Tibial nerve (tissue), 4 donors: ENCODE results near the gene RAN. TPM values are rescaled to one million over a fixed set of nuclear protein-coding genes. Genes with fewer than 3 reads are reported as not detected.
"Not testable (repeated sequence)": the region's sequence is repeated elsewhere in the genome, so short reads cannot be mapped to it uniquely, and the experiment has no call there.

ENCODE experiments used
- DNase-seq, 2 donors: peaks; one replicate each; pipeline ENCODE4 v3.0.0-alpha.2; 2019; ENCODE audit warnings: low spot score in 2 of 2
- H3K27ac ChIP-seq, 4 donors: fragments of 200-600 bp; sonication (generic) in 3 of 4; one replicate each; pipeline ENCODE4 v1.5.1; 2017 to 2019; ENCODE audit warnings: mild to moderate bottlenecking in 1 of 4
- H3K27me3 ChIP-seq, 2 donors: fragments of 200-600 bp; sonication (generic) in 1 of 2; one replicate each; pipeline versions ENCODE4 v1.5.1 to v1.6.0; 2017 to 2019
- H3K36me3 ChIP-seq, 3 donors: fragments of 200-600 bp; sonication (generic); one replicate each; pipeline ENCODE4 v1.5.1; 2018 to 2019
- H3K4me1 ChIP-seq, 4 donors: fragments of 200-600 bp; sonication (generic) in 3 of 4; one replicate each; pipeline ENCODE4 v1.5.1; 2017 to 2019
- H3K4me3 ChIP-seq, 4 donors: fragments of 200-600 bp; sonication (generic) in 3 of 4; one replicate each; pipeline ENCODE4 v1.5.1; 2017 to 2019; ENCODE audit warnings: mild to moderate bottlenecking in 1 of 4, moderate library complexity in 1 of 4
- H3K9me3 ChIP-seq, 4 donors: fragments of 200-600 bp; sonication (generic) in 3 of 4; one replicate each; pipeline ENCODE4 v1.5.1; 2017 to 2019
- CTCF ChIP-seq, 5 experiments: fragments of 200-600 bp in 3 of 5; fragments of 450-650 bp in 2 of 5; sonication (generic) in 3 of 5; IDR thresholded peaks; one replicate each; pipeline ENCODE4 v1.5.1; 2016 to 2019; ENCODE audit warnings: antibody characterized with exemption in 5 of 5, mild to moderate bottlenecking in 3 of 5, moderate library complexity in 2 of 5
- EP300 ChIP-seq, 2 donors: sonication (generic); formaldehyde crosslinking; IDR thresholded peaks; one replicate each; pipeline ENCODE4 v1.6.1; 2017; ENCODE audit warnings: antibody characterized with exemption in 2 of 2, mild to moderate bottlenecking in 1 of 2
- POLR2A ChIP-seq, 2 donors: fragments of 450-650 bp; IDR thresholded peaks; one replicate each; pipeline ENCODE4 v1.6.1; 2017; ENCODE audit warnings: antibody characterized with exemption in 2 of 2, mild to moderate bottlenecking in 2 of 2, moderate library complexity in 2 of 2
- WGBS, 2 donors: methylation state at CpG; one replicate each; pipeline ENCODE4 v1.1.5; 2018; 5-methylcytosine and 5-hydroxymethylcytosine counted together
- total RNA-seq, 4 donors: library from RNA; depleted of rRNA; stranded (reverse); fragments of >200 nt; gene quantifications; one replicate each; pipeline ENCODE4 v1.1.0, GENCODE V29; 2016

Gene RAN
- total RNA-seq, 4 donors from 2014 or later, result 105 to 155 (median 124) TPM

- no peak for DNase-seq
- Histone ChIP-seq H3K4me3 (no peak overlapping the region), H3K36me3 (peaks cover 0 to 52% (median 22%) of the 10 kb centered on the region in 3 donors), H3K9me3 (no peaks in the 10 kb centered on the region), H3K4me1 (peaks cover 0 to 44% (median 18%) of the 10 kb centered on the region in 4 donors), H3K27ac (peak overlapping the region in 3 of 4 donors; percentile 21 to 97 (median 58)), H3K27me3 (no peaks in the 10 kb centered on the region)
- TF ChIP-seq EP300 (IDR thresholded peaks at IDR 0.05) (no peak), POLR2A (IDR thresholded peaks at IDR 0.05) (no peak)
- WGBS, 2 donors, result 92% methylated on average over 10 of the region's 10 CpGs
Observed at GRCh38 chr12:130874696-130875095, 2.8 kb downstream of the RAN start.

- Histone ChIP-seq H3K9me3 (no peaks in the 10 kb centered on the region), H3K4me3 (no peak overlapping the region), H3K27ac (peak overlapping the region in 3 of 4 donors; percentile 21 to 97 (median 58)), H3K36me3 (peaks cover 0 to 52% (median 22%) of the 10 kb centered on the region in 3 donors), H3K4me1 (peaks cover 0 to 44% (median 18%) of the 10 kb centered on the region in 4 donors), H3K27me3 (no peaks in the 10 kb centered on the region)
- TF ChIP-seq POLR2A (IDR thresholded peaks at IDR 0.05) (no peak), EP300 (IDR thresholded peaks at IDR 0.05) (no peak), CTCF (IDR thresholded peaks at IDR 0.05) (no peak)
- WGBS, 2 donors, result 87% methylated on average over 5 of the region's 5 CpGs
- no peak for DNase-seq
Observed at GRCh38 chr12:130875193-130875592, 3.3 kb downstream of the RAN start.

- 71 to 74% methylated on average over 11 of the region's 11 CpGs for WGBS, 2 donors
- H3K27ac ChIP-seq, result peak overlapping the region in 3 of 4 donors; percentile 21 to 97 (median 58)
- DNase-seq, H3K27me3 ChIP-seq, H3K4me3 ChIP-seq, H3K9me3 ChIP-seq: not testable (repeated sequence)
- H3K36me3 ChIP-seq, result peaks cover 0 to 52% (median 22%) of the 10 kb centered on the region in 3 donors
- H3K4me1 ChIP-seq, result peaks cover 0 to 39% (median 18%) of the 10 kb centered on the region in 4 donors
- TF ChIP-seq EP300 (IDR thresholded peaks at IDR 0.05), result peak in 1 of 2 donors; percentile 65
Observed at GRCh38 chr12:130875708-130876107, 3.8 kb downstream of the RAN start.

GRCh38 chr12:130876297-130876696 lies 4.4 kb downstream of the RAN start:
- H3K27me3 ChIP-seq, result no peaks in the 10 kb centered on the region
- H3K27ac ChIP-seq, result peak overlapping the region in 3 of 4 donors; percentile 29 to 97 (median 30)
- no peak for DNase-seq
- peaks cover 0 to 52% (median 22%) of the 10 kb centered on the region in 3 donors for H3K36me3 ChIP-seq
- TF ChIP-seq CTCF (IDR thresholded peaks at IDR 0.05) (no peak), EP300 (IDR thresholded peaks at IDR 0.05) (no peak), POLR2A (IDR thresholded peaks at IDR 0.05) (no peak)
- no peak overlapping the region for H3K4me3 ChIP-seq
- H3K9me3 ChIP-seq, result no peaks in the 10 kb centered on the region
- peaks cover 0 to 33% (median 17%) of the 10 kb centered on the region in 4 donors for H3K4me1 ChIP-seq

GRCh38 chr12:130876758-130877157 lies 4.9 kb downstream of the RAN start:
- H3K9me3 ChIP-seq, result no peaks in the 10 kb centered on the region
- no peaks in the 10 kb centered on the region for H3K27me3 ChIP-seq
- no peak for TF ChIP-seq EP300 (IDR thresholded peaks at IDR 0.05)
- no peak for TF ChIP-seq CTCF (IDR thresholded peaks at IDR 0.05)
- TF ChIP-seq POLR2A (IDR thresholded peaks at IDR 0.05), result no peak
- H3K27ac ChIP-seq, result peak overlapping the region in 1 of 4 donors; percentile 97
- no peak overlapping the region for H3K4me3 ChIP-seq
- peaks cover 0 to 52% (median 22%) of the 10 kb centered on the region in 3 donors for H3K36me3 ChIP-seq
- peaks cover 0 to 31% (median 16%) of the 10 kb centered on the region in 4 donors for H3K4me1 ChIP-seq
- DNase-seq, result no peak
- WGBS, 2 donors, result 66 to 68% methylated on average over 3 of the region's 3 CpGs

GRCh38 chr12:130877333-130877732 lies 5.5 kb downstream of the RAN start:
- no peaks in the 10 kb centered on the region for H3K27me3 ChIP-seq
- H3K9me3 ChIP-seq, result no peaks in the 10 kb centered on the region
- no peak for TF ChIP-seq POLR2A (IDR thresholded peaks at IDR 0.05)
- no peak for TF ChIP-seq EP300 (IDR thresholded peaks at IDR 0.05)
- TF ChIP-seq CTCF (IDR thresholded peaks at IDR 0.05), result no peak
- H3K36me3 ChIP-seq, result peaks cover 0 to 52% (median 22%) of the 10 kb centered on the region in 3 donors
- 81 to 90% methylated on average over 3 of the region's 3 CpGs for WGBS, 2 donors
- no peak for DNase-seq
- H3K4me3 ChIP-seq, result no peak overlapping the region
- peak overlapping the region in 2 of 4 donors; percentile 6 to 55 for H3K27ac ChIP-seq
- H3K4me1 ChIP-seq, result peaks cover 0 to 31% (median 16%) of the 10 kb centered on the region in 4 donors
